ENCODE measurements around the gene DCAF6.

The DCAF6 gene

GRCh38 chr1:168084396-168085231, 148.1 kb downstream of the DCAF6 start:
- peak; percentile 74 for DNase-seq (ENCODE audit: low spot score)

DNA sequence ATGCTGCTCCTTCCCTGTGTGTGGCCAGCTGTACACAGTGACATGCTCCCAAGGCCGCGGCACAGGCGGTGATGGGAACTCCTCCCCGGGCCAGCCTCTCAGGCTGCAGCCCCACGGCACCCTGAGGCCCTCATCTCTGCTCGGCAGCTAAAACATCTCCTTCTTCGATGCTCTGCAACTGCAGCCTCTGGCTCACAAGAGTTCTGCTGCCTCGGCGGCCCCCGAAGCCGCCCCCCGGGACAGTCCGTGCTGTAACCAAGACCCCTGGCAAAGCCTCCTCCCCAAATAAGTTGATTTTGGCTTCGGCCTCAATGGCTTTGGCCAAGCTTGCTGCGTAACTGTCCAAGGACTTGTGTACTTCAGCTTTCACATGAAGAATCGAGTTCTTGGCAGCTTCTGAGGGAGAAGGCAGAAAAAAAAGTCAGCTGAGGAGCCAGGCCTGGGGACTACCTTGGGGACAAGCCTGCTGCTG, 149.0 kb downstream of the DCAF6 start:
- DNase-seq (ENCODE audit: low spot score), result peak; percentile 34

GRCh38 chr1:168086438-168086837, 150.0 kb downstream of the DCAF6 start:
- no peak for DNase-seq (ENCODE audit: low spot score)

GRCh38 chr1:168087696-168088095, 151.2 kb downstream of the DCAF6 start:
- no peak for DNase-seq (ENCODE audit: low spot score)

DNA sequence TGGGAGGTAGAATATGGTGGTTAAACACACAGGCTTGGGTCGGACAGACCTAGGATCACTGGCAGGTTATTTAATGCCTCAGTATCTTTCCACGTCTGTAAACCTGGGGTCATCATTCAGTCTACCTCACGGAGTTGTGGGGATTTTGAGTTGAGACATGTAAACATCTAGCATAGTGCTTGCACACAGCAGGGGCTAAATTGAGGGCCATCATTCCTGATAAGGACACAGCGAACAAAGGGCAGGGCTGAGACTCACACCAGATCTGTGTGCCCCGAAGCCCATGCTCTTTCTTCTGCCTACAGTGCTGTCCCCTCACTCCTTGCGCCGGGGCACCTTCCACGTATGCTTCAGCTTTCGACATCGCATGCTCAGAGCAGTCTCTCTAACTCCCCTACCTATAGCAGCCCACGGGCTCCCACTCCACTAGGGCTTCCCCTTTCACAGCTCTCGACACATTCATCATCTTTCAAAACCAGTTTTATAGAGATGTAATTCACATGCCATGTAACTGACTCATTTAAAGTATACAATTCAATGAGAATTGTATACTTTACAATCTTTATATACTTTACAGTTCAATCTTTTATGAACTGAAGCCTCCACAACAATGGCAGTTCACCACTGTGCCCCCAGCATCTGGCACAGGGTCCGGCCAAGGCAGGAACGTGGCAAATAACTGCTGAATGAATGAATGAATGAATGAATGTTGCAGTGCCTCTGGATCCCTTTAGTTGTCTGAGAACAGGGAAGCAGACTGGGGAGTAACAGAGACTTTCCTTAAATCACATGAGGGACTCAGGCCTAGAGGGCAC, 152.2 kb downstream of the DCAF6 start:
- no peak for DNase-seq (ENCODE audit: low spot score)

- no peak for DNase-seq (ENCODE audit: low spot score)
Observed at GRCh38 chr1:168089326-168089978, 153.0 kb downstream of the DCAF6 start.

DNA sequence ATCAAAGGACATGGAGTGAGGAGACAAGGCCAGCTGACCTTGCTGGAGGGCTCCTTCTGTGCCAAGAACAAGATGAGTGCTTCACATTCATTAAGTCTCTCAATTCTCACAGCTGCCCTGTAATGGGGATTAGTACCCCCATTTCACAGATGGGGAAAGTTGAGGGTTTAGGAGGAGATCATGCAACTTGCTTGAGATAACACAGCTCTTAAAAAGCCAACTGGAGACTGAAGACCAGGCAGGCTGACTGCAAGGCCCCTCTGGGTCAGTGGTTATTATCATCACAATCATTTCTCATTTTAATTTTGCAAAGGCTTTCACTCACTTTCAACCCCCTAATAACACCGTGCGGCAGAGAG, 153.5 kb downstream of the DCAF6 start:
- DNase-seq (ENCODE audit: low spot score), result no peak

DNA sequence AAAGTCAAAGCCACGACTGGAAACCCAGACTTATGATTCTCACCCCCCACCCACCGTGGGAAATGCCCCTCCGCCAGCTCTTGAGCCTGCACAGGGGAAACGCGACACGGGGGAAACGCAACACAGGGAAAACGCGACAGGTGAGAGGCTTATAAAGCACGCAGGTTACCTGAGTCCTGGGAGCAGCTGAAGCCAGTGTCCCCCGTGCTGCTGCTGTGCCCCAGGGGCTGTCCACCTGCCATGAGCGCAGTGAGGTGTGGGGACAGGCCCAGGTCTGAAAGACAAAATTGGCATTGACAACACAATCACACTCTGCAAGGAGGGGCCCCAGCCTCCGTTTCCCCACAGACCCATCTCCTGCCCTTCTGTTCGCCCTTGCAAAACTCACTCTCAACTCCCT, 153.9 kb downstream of the DCAF6 start:
- DNase-seq (ENCODE audit: low spot score), result no peak

- DNase-seq (ENCODE audit: low spot score), result no peak
Observed at GRCh38 chr1:168091063-168091462, 154.6 kb downstream of the DCAF6 start.

DNA sequence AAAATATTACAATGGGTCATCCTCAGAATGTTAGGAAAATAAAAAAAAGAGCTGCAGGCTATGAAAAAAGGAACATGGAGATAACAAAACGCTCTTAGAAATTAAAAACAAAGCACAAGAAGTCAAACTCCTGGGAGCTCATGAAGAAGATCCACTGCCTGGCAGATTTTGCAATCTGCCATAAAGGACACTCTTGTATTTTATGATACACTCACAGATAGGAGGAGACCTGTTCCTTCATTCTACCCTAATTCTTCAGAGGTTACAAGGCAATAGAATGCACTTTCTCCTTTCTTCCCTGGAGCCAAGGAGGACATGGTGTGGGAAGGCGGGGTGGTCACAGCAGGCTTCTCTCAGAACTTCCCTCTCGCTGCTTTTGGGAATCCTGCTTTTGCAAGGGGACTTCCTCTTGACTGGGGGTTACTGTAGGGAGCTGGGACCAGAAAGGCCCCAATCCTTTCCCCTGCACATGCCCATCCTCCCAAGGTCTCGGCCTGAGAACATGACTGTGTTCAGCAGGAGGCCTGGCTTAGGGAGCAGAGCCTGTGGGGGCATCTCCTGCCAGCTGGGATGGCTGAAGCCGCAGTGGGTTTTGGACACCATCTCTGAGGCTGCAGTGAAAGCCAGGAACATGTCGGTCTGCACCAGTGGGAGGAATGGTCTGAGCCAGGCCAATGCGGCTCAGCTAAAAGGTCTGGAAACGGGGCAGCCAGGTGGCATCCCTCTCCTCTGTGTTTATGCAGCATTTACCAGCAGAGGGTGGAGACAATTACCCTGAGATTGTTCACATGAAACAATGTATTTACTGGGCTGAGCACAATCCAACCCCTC, 155.5 kb downstream of the DCAF6 start:
- DNase-seq (ENCODE audit: low spot score), result no peak

- DNase-seq (ENCODE audit: low spot score), result no peak
Observed at GRCh38 chr1:168092566-168093355, 156.3 kb downstream of the DCAF6 start.

DNA sequence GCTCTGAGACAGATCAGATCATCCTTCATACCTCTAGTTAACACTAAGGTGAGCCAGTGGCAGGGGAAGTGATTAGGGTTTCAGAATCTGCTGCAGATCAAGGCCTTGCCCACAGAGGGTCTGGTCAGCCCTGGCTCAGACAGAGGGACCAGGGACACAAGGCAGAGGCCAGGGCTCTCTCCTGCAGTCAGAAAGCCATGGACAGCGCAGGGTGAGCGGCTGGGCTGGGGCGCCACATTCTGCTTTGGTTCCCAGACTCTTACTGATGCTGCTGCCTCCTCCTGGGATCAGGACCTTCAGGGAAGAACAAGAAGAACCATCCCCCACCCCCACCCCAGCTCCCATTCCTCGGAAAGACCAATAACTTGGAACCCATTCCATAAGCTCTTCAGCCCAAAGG, 157.1 kb downstream of the DCAF6 start:
- no peak for DNase-seq (ENCODE audit: low spot score)

GRCh38 chr1:168095476-168095875, 159.0 kb downstream of the DCAF6 start:
- DNase-seq (ENCODE audit: low spot score), result no peak

- no peak for DNase-seq (ENCODE audit: low spot score)
Observed at GRCh38 chr1:168096296-168097165, 160.0 kb downstream of the DCAF6 start.

GRCh38 chr1:168097921-168098528, 161.5 kb downstream of the DCAF6 start:
- no peak for DNase-seq (ENCODE audit: low spot score)

- DNase-seq (ENCODE audit: low spot score), result no peak
Observed at GRCh38 chr1:168098534-168099320, 162.2 kb downstream of the DCAF6 start.

- DNase-seq (ENCODE audit: low spot score), result no peak
Observed at GRCh38 chr1:168099337-168099801, 162.9 kb downstream of the DCAF6 start.

GRCh38 chr1:168100315-168101002, 164.0 kb downstream of the DCAF6 start:
- no peak for DNase-seq (ENCODE audit: low spot score)
